K562 (cell line): Measurements from ENCODE around the gene IP6K2. TPM values are rescaled to one million over a fixed set of nuclear protein-coding genes. Genes with fewer than 3 reads are reported as not detected.

Source experiments
- ARHGAP35 ChIP-seq: fragments of 450-650 bp; IDR thresholded peaks from 2 replicates; pipeline ENCODE4 v1.6.1; 2018; ENCODE audit not compliant: partially characterized antibody
- MCM2 ChIP-seq: fragments of 450-650 bp; IDR thresholded peaks from 2 replicates; pipeline ENCODE4 v1.6.1; 2017; ENCODE audit warnings: low read depth, mild to moderate bottlenecking
- MEF2D ChIP-seq: conservative IDR thresholded peaks from 2 replicates; pipeline ENCODE4 v1.6.1; 2016; ENCODE audit warnings: low read depth, missing genetic modification characterization, missing compliant biosample characterization
- RERE ChIP-seq: sonication (generic); formaldehyde crosslinking; IDR thresholded peaks from 2 replicates; pipeline ENCODE4 v1.8.0; 2023; ENCODE audit warnings: missing genetic modification reagents, mild to moderate bottlenecking, borderline replicate concordance
- TARDBP ChIP-seq: fragments of 450-650 bp; IDR thresholded peaks from 2 replicates; pipeline ENCODE4 v1.6.1; 2016
- THAP12 ChIP-seq: fragments of 250-450 bp; sonication (Bioruptor Pico); IDR thresholded peaks from 2 replicates; pipeline ENCODE4 v1.9.0; 2021; ENCODE audit warnings: mild to moderate bottlenecking, inconsistent platforms
- ZC3H4 ChIP-seq: sonication (generic); formaldehyde crosslinking; IDR thresholded peaks from 2 replicates; pipeline ENCODE4 v1.9.0; 2021; ENCODE audit warnings: missing genetic modification reagents, borderline replicate concordance
- ZNF121 ChIP-seq: sonication (generic); formaldehyde crosslinking; conservative IDR thresholded peaks from 2 replicates; pipeline ENCODE4 v1.8.0; 2022; ENCODE audit warnings: missing genetic modification reagents
- ZNF175 ChIP-seq: fragments of 200-800 bp; sonication (Bioruptor generic); IDR thresholded peaks from 2 replicates; pipeline ENCODE4 v1.6.1; 2016; ENCODE audit warnings: low read depth, mild to moderate bottlenecking, missing genetic modification characterization, missing compliant biosample characterization
- ZNF212 ChIP-seq: fragments of 450-650 bp; formaldehyde crosslinking; IDR thresholded peaks from 2 replicates; pipeline ENCODE4 v1.4.0; 2020; ENCODE audit warnings: mild to moderate bottlenecking
- ZNF239 ChIP-seq: fragments of 250-450 bp; sonication (Bioruptor Pico); IDR thresholded peaks from 2 replicates; pipeline ENCODE4 v1.4.0; 2020; ENCODE audit warnings: mild to moderate bottlenecking
- ZNF668 ChIP-seq: fragments of 250-450 bp; sonication (Bioruptor Pico); IDR thresholded peaks from 2 replicates; pipeline ENCODE4 v1.8.0; 2022; ENCODE audit warnings: mild to moderate bottlenecking, inconsistent platforms
- ZNF740 ChIP-seq, 3 experiments: fragments of 200-800 bp in 1 of 3; sonication (Bioruptor generic) in 1 of 3; sonication (generic) in 1 of 3; formaldehyde crosslinking in 1 of 3; IDR thresholded peaks; 2 replicates each; pipeline versions ENCODE4 v1.6.1 to v1.8.0; 2016 to 2022; ENCODE audit warnings: mild to moderate bottlenecking in 2 of 3, missing compliant biosample characterization in 2 of 3, missing genetic modification characterization in 2 of 3, missing genetic modification reagents in 1 of 3
- polyA plus RNA-seq, 8 experiments: library from polyadenylated mRNA; depleted of rRNA in 4 of 8; stranded (reverse) in 5 of 8; unstranded in 3 of 8; fragments of >200 nt; fragmentation: Nextera tagmentation in 2 of 8; fragmentation: Illumina TruSeq in 1 of 8; extraction: Ambion mirVana in 2 of 8; extraction: Trizol in 1 of 8; gene quantifications; 2 replicates each; pipeline versions ENCODE4 v1.2.1 to v1.2.3, GENCODE V29; 2011 to 2014; ENCODE audit warnings: inconsistent platforms in 1 of 8, missing spikeins in 1 of 8
- total RNA-seq, 7 experiments: library from RNA; depleted of rRNA in 6 of 7; stranded (reverse); fragments of >200 nt in 6 of 7; fragmentation: Illumina TruSeq in 2 of 7; extraction: Trizol in 2 of 7; gene quantifications; 2 replicates each; pipeline versions ENCODE4 v1.2.1 to v1.2.3, GENCODE V29; 2011 to 2021; ENCODE audit warnings: low replicate concordance in 1 of 7

The IP6K2 gene
- total and polyA plus RNA-seq, 9 of the 15 experiments (the other 6 are each of a cell fraction or from before 2014, with no cell fraction given), result 19.6 to 78.1 (median 48.0) TPM

GRCh38 chr3:48663489-48664312, 53.3 kb downstream of the IP6K2 start (continued):
- TF ChIP-seq RERE (0 out of 2 replicates have a peak, but pooled peaks have one; percentile 48), ZNF668 (CRISPR knock-in tag) (no peak), THAP12 (CRISPR knock-in tag) (no peak), ZC3H4 (no peak), ZNF239 (CRISPR knock-in tag) (no peak), ZNF175 (CRISPR knock-in tag) (no peak), ZNF740 (CRISPR knock-in tag; IDR thresholded peaks at IDR 0.05) (peak; percentile 40; the same call in 1 of the 2 replicates), ZNF740 (tag; IDR thresholded peaks at IDR 0.05) (no peak), MEF2D (tag) (no peak), ARHGAP35 (no peak), TARDBP (no peak; the same call in 1 of the 2 replicates), ZNF212 (CRISPR knock-in tag) (no peak), MCM2 (no peak), ZNF121 (CRISPR knock-in tag) (no peak)
